Mesendoderm (in vitro differentiated cells): ENCODE data around the gene TWIST1.
A peak's percentile ranks its signal among the peaks of the same experiment; 100 is the strongest.

ENCODE experiments used
- DNase-seq: peaks from one replicate; pipeline ENCODE4 v3.0.0; 2013
- H2AK5ac ChIP-seq: 2 replicates; pipeline ENCODE4 v1.6.1; 2013; ENCODE audit warnings: low read length, inconsistent platforms
- H2BK120ac ChIP-seq: 2 replicates; pipeline ENCODE4 v1.6.1; 2013; ENCODE audit warnings: low read depth, mild to moderate bottlenecking, low read length, moderate library complexity, mixed read lengths
- H2BK15ac ChIP-seq: replicated peaks from 2 replicates; pipeline ENCODE4 v1.6.1; 2013; ENCODE audit warnings: low read depth, mild to moderate bottlenecking, moderate library complexity
- H2BK5ac ChIP-seq: 2 replicates; pipeline ENCODE4 v1.6.1; 2013; ENCODE audit warnings: low read length, inconsistent platforms
- H3K18ac ChIP-seq: 2 replicates; pipeline ENCODE4 v1.6.1; 2013; ENCODE audit warnings: mild to moderate bottlenecking, low read length, mixed read lengths
- H3K23ac ChIP-seq: one replicate; pipeline ENCODE4 v1.6.1; 2013; ENCODE audit warnings: low read length
- H3K27ac ChIP-seq: 2 replicates; pipeline ENCODE4 v1.5.1; 2013; ENCODE audit warnings: low read depth, mild to moderate bottlenecking, inconsistent platforms, low read length, moderate library complexity
- H3K27me3 ChIP-seq: 2 replicates; pipeline ENCODE4 v1.6.1; 2013; ENCODE audit warnings: low read length, control low read depth, mild to moderate bottlenecking, inconsistent platforms; ENCODE audit not compliant: insufficient read depth, poor library complexity
- H3K36me3 ChIP-seq: 2 replicates; pipeline ENCODE4 v1.6.1; 2013; ENCODE audit warnings: low read length, inconsistent platforms; ENCODE audit not compliant: control insufficient read depth, insufficient read depth
- H3K4ac ChIP-seq: one replicate; pipeline ENCODE4 v1.6.1; 2013; ENCODE audit warnings: low read depth, mild to moderate bottlenecking, low read length, moderate library complexity
- H3K4me1 ChIP-seq: 2 replicates; pipeline ENCODE4 v1.6.1; 2013; ENCODE audit warnings: low read depth, low read length, inconsistent platforms; ENCODE audit not compliant: control insufficient read depth
- H3K4me2 ChIP-seq: 2 replicates; pipeline ENCODE4 v1.6.1; 2013; ENCODE audit warnings: low read length
- H3K4me3 ChIP-seq: 2 replicates; pipeline ENCODE4 v1.5.1; 2013; ENCODE audit warnings: mild to moderate bottlenecking, low read length
- H3K56ac ChIP-seq: one replicate; pipeline ENCODE4 v1.6.1; 2013; ENCODE audit warnings: low read length
- H3K79me1 ChIP-seq: 2 replicates; pipeline ENCODE4 v1.6.1; 2013; ENCODE audit warnings: low read length, inconsistent platforms
- H3K79me2 ChIP-seq: 2 replicates; pipeline ENCODE4 v1.6.1; 2013; ENCODE audit warnings: mild to moderate bottlenecking, low read length; ENCODE audit not compliant: control insufficient read depth, insufficient read depth
- H3K9ac ChIP-seq: 2 replicates; pipeline ENCODE4 v1.6.1; 2013; ENCODE audit warnings: low read length, inconsistent platforms
- H4K5ac ChIP-seq: one replicate; pipeline ENCODE4 v1.6.1; 2013; ENCODE audit warnings: low read length
- H4K8ac ChIP-seq: one replicate; pipeline ENCODE4 v1.6.1; 2013; ENCODE audit warnings: low read depth, mild to moderate bottlenecking, control low read depth, low read length, moderate library complexity
- WGBS: extraction: QIAGEN DNeasy Blood & Tissue Kit; methylation state at CpG from one replicate; pipeline ENCODE4 v1.1.7; 2013; ENCODE audit warnings: low lambda C conversion rate, missing lambda C conversion rate; ENCODE audit not compliant: insufficient coverage; ENCODE audit errors: extremely low coverage; 5-methylcytosine and 5-hydroxymethylcytosine counted together

The TWIST1 gene

DNA sequence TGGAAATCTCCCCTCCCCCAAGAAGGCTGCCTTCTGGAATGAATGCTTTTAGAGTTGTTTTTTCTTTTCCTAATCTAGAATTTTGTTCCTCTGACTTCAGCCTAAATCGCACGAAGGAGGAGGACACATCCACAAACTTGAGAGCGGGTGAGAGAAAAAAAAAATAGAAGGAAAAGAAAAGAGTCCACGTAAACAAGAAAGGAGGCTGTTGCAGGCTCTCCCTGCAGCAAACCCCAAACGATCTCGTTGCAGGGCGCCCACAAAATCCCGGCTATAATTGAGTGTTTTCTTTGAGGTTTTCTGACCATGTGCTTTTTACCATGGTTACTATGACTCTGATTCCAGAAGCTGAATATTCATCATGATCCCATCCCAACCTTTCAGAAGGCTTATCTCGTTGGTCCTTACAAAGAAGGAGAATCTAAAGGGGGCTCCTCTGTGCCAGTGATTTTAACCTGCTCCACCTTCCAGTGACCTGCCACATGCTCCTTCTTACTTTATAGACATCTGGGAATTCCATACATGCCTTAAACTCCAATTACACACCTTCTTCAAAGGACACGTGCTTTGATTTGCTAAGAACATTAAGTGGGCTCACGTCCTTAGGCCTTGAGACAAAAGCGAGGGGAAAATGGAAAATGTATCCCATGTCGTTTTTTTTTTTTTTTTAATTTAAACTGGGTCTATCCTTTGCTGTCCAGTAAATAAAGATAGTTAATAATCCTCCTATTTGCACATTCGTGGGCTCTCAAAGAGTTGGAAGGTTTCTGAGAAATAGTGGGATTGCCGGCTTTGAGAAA is 5.8 kb downstream of the TWIST1 start:
- peaks cover 35% of the 10 kb centered on the region for H3K27me3 ChIP-seq
- peak; percentile 37 for DNase-seq

DNA sequence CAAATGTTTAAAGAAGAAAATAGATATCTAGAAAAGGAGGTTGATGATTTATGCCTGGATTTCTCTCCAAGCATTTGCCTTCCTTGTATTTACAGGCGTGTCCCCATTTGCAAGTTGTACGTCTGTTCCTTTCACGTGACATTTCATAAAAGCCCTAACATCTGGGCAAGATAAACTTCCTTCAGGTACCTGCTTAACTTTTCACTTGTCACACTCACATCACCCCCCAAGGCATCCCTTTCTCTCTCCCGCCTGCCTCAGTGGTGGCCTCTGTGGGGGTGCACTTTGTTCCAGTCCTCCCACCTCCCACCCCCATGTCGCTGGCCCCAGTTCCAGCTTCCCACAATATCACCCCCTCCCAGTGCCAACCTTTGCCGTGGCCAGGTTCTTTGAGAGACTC is 6.7 kb downstream of the TWIST1 start:
- no peak overlapping the region for H2BK120ac ChIP-seq
- no peak overlapping the region for H3K27ac ChIP-seq
- H3K4ac ChIP-seq = no peak overlapping the region
- no peak overlapping the region for H4K5ac ChIP-seq
- H3K36me3 ChIP-seq = no peaks in the 10 kb centered on the region
- H3K18ac ChIP-seq = no peak overlapping the region
- no peak overlapping the region for H3K56ac ChIP-seq
- no CpG with 5 or more reads among the region's 6 CpGs for WGBS
- H2BK15ac ChIP-seq = no peak overlapping the region
- H3K4me2 ChIP-seq = no peak overlapping the region
- H2AK5ac ChIP-seq = no peak overlapping the region
- no peaks in the 10 kb centered on the region for H3K79me1 ChIP-seq
- H2BK5ac ChIP-seq = no peak overlapping the region
- H3K4me1 ChIP-seq = peaks cover 1% of the 10 kb centered on the region
- no peak overlapping the region for H3K9ac ChIP-seq
- no peak overlapping the region for H3K23ac ChIP-seq
- no peak overlapping the region for H3K4me3 ChIP-seq
- DNase-seq = no peak
- H3K79me2 ChIP-seq = no peaks in the 10 kb centered on the region
- H4K8ac ChIP-seq = no peak overlapping the region
- H3K27me3 ChIP-seq = peaks cover 40% of the 10 kb centered on the region

More for the DNA sequence above, 5.8 kb downstream of the TWIST1 start:
- no peak overlapping the region for H3K4me3 ChIP-seq
- H3K79me1 ChIP-seq = no peaks in the 10 kb centered on the region
- no peak overlapping the region for H4K5ac ChIP-seq
- WGBS = no CpG with 5 or more reads among the region's 15 CpGs
- no peak overlapping the region for H3K27ac ChIP-seq
- H2AK5ac ChIP-seq = no peak overlapping the region
- H4K8ac ChIP-seq = no peak overlapping the region
- no peak overlapping the region for H2BK120ac ChIP-seq
- H3K79me2 ChIP-seq = no peaks in the 10 kb centered on the region
- no peak overlapping the region for H3K4ac ChIP-seq
- no peak overlapping the region for H3K56ac ChIP-seq
- no peak overlapping the region for H3K18ac ChIP-seq
- H2BK15ac ChIP-seq = no peak overlapping the region
- no peak overlapping the region for H3K9ac ChIP-seq
- peaks cover 1% of the 10 kb centered on the region for H3K4me1 ChIP-seq
- no peak overlapping the region for H2BK5ac ChIP-seq
- H3K23ac ChIP-seq = no peak overlapping the region
- H3K4me2 ChIP-seq = no peak overlapping the region
- H3K36me3 ChIP-seq = no peaks in the 10 kb centered on the region

DNA sequence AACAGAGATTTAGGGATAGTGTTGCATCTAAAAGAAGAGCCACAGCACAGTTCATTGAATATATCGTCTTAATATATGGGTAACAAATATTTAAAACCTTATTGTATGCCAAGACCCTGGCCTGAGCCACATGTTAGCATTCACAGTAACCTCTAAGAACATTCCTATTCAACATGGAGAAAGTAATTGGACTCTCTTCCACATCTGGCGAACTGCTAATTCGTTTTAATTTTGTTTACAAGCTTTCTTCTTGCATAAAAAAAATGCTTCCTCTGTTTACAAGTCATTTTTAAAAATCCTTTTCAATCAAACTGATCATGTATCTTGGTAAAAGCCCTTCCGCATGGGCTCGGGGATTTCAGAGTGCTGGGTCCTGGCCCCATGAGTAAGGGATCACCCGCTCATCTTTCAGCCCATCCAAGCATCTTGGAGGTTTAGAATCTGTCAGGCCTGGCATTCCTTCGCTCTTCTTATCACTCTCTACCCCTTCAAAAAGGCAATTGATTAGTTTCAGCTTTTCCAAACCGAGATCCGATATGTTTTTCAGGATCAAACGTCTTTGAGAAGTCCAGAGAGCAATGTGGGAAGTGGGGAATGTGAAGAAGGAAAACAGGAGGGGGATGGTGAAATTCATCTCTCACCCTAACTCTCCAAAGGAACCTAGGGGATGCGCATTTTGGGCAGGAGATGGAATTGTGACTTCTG is 7.3 kb downstream of the TWIST1 start:
- WGBS = no CpG with 5 or more reads among the region's 11 CpGs
- H2BK15ac ChIP-seq = no peak overlapping the region
- no peaks in the 10 kb centered on the region for H3K79me2 ChIP-seq
- H3K4me1 ChIP-seq = peaks cover 1% of the 10 kb centered on the region
- H3K36me3 ChIP-seq = no peaks in the 10 kb centered on the region
- H4K5ac ChIP-seq = no peak overlapping the region
- peaks cover 41% of the 10 kb centered on the region for H3K27me3 ChIP-seq
- no peak overlapping the region for H3K18ac ChIP-seq
- no peak overlapping the region for H3K23ac ChIP-seq
- H3K27ac ChIP-seq = no peak overlapping the region
- H2BK120ac ChIP-seq = no peak overlapping the region
- H3K4me3 ChIP-seq = no peak overlapping the region
- DNase-seq = peak; percentile 39
- H3K4me2 ChIP-seq = no peak overlapping the region
- no peak overlapping the region for H3K56ac ChIP-seq
- no peak overlapping the region for H4K8ac ChIP-seq
- H3K79me1 ChIP-seq = no peaks in the 10 kb centered on the region
- H3K4ac ChIP-seq = no peak overlapping the region
- H2AK5ac ChIP-seq = no peak overlapping the region
- no peak overlapping the region for H2BK5ac ChIP-seq
- H3K9ac ChIP-seq = no peak overlapping the region

DNA sequence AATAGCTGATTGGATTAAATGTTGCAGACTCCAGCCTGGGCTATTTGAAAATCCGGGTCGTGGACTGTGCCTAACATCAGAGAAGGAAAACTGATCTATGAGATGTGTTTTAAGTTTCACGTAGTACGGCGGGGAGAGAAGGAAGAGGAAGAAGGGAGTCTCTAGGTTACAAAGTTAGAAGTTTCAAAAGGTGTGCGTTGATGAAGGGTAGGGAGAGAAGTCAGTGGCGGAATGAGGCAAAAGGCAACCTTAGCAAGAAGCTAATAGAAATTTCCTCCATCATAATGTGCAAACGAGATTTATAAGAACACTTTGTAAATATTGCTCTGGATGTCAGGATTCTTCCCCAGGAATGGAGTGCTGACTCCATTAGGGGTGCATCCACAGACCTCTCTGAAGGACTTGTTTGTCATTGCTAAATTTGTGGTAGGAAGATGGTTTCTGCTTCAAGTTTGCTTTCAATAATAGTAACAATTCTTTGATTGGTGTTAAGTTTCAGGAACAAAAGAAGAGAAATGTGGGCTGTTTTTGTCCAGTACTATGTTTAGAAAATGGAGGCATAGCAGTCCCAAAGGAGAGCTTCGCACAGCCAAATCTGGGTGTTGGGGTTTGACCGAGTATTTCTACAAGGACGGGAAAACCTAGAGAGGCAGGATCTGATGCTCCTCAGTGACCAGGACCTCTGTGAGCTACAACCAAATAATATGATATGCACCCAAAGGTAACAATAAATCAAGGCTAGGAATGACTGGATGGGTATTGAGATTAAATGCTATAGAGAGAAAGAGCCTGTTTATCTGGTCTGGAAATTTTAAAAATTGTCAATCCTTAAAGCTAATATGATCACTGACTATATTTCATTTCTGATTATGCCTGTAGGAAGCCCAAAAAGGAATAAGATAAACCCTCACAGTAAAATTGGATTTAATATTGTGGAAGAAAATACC is 8.2 kb downstream of the TWIST1 start:
- no peak overlapping the region for H3K27ac ChIP-seq
- no peak overlapping the region for H4K8ac ChIP-seq
- no peak overlapping the region for H2BK5ac ChIP-seq
- no peak overlapping the region for H2AK5ac ChIP-seq
- H3K4me2 ChIP-seq = no peak overlapping the region
- H3K56ac ChIP-seq = no peak overlapping the region
- H2BK120ac ChIP-seq = no peak overlapping the region
- H3K79me1 ChIP-seq = no peaks in the 10 kb centered on the region
- no peaks in the 10 kb centered on the region for H3K36me3 ChIP-seq
- no peak overlapping the region for H3K23ac ChIP-seq
- no peak overlapping the region for H3K4me3 ChIP-seq
- H3K4me1 ChIP-seq = peaks cover 1% of the 10 kb centered on the region
- H4K5ac ChIP-seq = no peak overlapping the region
- H3K27me3 ChIP-seq = peaks cover 44% of the 10 kb centered on the region
- no CpG with 5 or more reads among the region's 11 CpGs for WGBS
- no peak overlapping the region for H2BK15ac ChIP-seq
- DNase-seq = no peak
- H3K79me2 ChIP-seq = no peaks in the 10 kb centered on the region
- H3K9ac ChIP-seq = no peak overlapping the region
- no peak overlapping the region for H3K4ac ChIP-seq
- H3K18ac ChIP-seq = no peak overlapping the region

DNA sequence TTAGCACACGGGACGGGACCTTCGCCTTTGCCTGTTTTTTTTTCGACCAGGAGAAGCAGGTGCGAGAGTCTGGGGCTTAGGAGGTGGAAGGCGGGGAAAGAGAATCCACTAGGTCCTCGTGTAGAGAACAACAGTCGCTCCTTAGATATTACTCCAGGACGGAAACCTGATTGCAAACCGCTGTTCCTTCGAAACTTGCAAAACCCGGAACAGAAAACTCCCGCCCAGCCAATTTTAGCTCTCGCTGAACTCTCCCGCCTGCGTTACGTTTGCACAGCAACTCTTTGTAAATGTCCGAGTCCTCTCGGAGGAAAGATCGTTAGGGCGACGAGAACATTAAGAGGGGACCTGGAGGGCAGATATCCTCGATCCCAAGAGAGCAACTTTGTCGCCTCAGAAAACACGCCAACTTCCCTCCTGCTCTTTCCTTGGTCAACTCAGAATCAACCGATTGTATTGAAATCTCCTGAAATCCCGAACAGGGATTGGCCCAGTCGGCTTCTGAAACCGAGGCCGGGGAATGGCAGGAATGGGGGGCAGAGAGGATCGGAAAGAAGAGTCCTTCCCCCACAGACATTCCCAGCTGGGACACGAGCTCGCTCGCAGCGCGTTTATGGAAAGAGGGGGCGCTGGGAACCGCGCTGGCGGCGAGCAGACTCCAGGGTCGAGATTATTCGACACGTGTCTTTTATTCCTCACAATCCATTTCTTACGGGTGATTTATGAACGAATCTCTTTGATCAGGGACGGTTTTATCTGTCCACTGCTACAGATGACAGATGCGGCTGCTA is 9.9 kb downstream of the TWIST1 start:
- Histone ChIP-seq H3K18ac (peak overlapping the region; percentile 72), H2BK120ac (no peak overlapping the region), H3K4me2 (peak overlapping the region; percentile 73), H3K56ac (peak overlapping the region; percentile 74), H3K4me3 (peak overlapping the region; percentile 15), H3K4ac (no peak overlapping the region), H3K9ac (peak overlapping the region; percentile 46), H2AK5ac (no peak overlapping the region), H3K23ac (no peak overlapping the region), H4K8ac (no peak overlapping the region), H2BK15ac (no peak overlapping the region), H3K27ac (peak overlapping the region; percentile 27), H3K27me3 (peaks cover 37% of the 10 kb centered on the region), H3K4me1 (peaks cover 1% of the 10 kb centered on the region), H2BK5ac (no peak overlapping the region), H3K79me2 (no peaks in the 10 kb centered on the region), H4K5ac (no peak overlapping the region), H3K36me3 (no peaks in the 10 kb centered on the region), H3K79me1 (no peaks in the 10 kb centered on the region)
- WGBS = no CpG with 5 or more reads among the region's 48 CpGs
- peak; percentile 83 for DNase-seq
